HepG2 (cell line): ENCODE results near the gene PSMB10. TPM values are rescaled to one million over a fixed set of nuclear protein-coding genes. Genes with fewer than 3 reads are reported as not detected.

Source experiments
- BCL6 ChIP-seq: IDR thresholded peaks from 2 replicates; pipeline ENCODE4 v1.6.1; 2016; ENCODE audit warnings: missing genetic modification reagents, missing compliant biosample characterization
- ELF3 ChIP-seq: IDR thresholded peaks from 2 replicates; pipeline ENCODE4 v1.6.1; 2016; ENCODE audit warnings: missing genetic modification reagents, missing compliant biosample characterization
- NRL ChIP-seq: sonication (generic); formaldehyde crosslinking; IDR thresholded peaks from 2 replicates; pipeline ENCODE4 v1.5.0; 2020; ENCODE audit warnings: missing genetic modification reagents, mild to moderate bottlenecking, moderate library complexity, borderline replicate concordance
- PCBP1 ChIP-seq: fragments of 200-400 bp; formaldehyde crosslinking; IDR thresholded peaks from 2 replicates; pipeline ENCODE4 v1.6.1; 2017; ENCODE audit warnings: mild to moderate bottlenecking, low read depth, low read length, borderline replicate concordance
- SP1 ChIP-seq, 2 experiments: fragments of 450-650 bp in 1 of 2; sonication (generic) in 1 of 2; formaldehyde crosslinking in 1 of 2; IDR thresholded peaks; 2 replicates each; pipeline versions ENCODE4 v1.4.0 to v1.6.1; 2016 to 2020; ENCODE audit warnings: missing genetic modification reagents in 1 of 2
- ZBTB21 ChIP-seq: sonication (generic); formaldehyde crosslinking; IDR thresholded peaks from 2 replicates; pipeline ENCODE4 v1.4.0; 2020; ENCODE audit warnings: missing genetic modification reagents
- ZFP90 ChIP-seq: sonication (generic); formaldehyde crosslinking; IDR thresholded peaks from 2 replicates; pipeline ENCODE4 v1.8.0; 2022; ENCODE audit warnings: missing genetic modification reagents, mild to moderate bottlenecking, inconsistent platforms, borderline replicate concordance
- polyA plus RNA-seq, 8 experiments: library from polyadenylated mRNA; depleted of rRNA in 3 of 8; stranded (reverse) in 7 of 8; unstranded in 1 of 8; fragments of >200 nt; fragmentation: Illumina TruSeq in 4 of 8; extraction: Trizol in 4 of 8; gene quantifications; 2 replicates each; pipeline versions ENCODE4 v1.2.1 to v1.2.3, GENCODE V29; 2011 to 2016; ENCODE audit warnings: low read depth in 4 of 8, missing spikeins in 1 of 8, mixed read lengths in 1 of 8; ENCODE audit not compliant: insufficient read depth in 1 of 8
- total RNA-seq, 5 experiments: library from RNA; depleted of rRNA; stranded (reverse); fragments of >200 nt; fragmentation: Illumina TruSeq; extraction: Trizol; gene quantifications; 2 replicates each; pipeline ENCODE4 v1.2.3, GENCODE V29; 2016; ENCODE audit warnings: low read depth in 1 of 5
- TF ChIP-seq, protein P1 (sequence below): sonication (generic); formaldehyde crosslinking; conservative IDR thresholded peaks from 2 replicates; pipeline ENCODE4 v1.8.1; 2023; ENCODE audit warnings: missing genetic modification reagents
- TF ChIP-seq, protein P2 (sequence below): sonication (generic); formaldehyde crosslinking; IDR thresholded peaks from 2 replicates; pipeline ENCODE4 v1.4.0; 2020; ENCODE audit warnings: missing genetic modification reagents
- TF ChIP-seq, protein P3 (sequence below): sonication (generic); formaldehyde crosslinking; IDR thresholded peaks from 2 replicates; pipeline ENCODE4 v1.4.0; 2020; ENCODE audit warnings: mild to moderate bottlenecking, missing genetic modification reagents
- TF ChIP-seq, protein P4 (sequence below): sonication (generic); formaldehyde crosslinking; IDR thresholded peaks from 2 replicates; pipeline ENCODE4 v1.4.0; 2020; ENCODE audit warnings: missing genetic modification reagents, borderline replicate concordance

Gene PSMB10
- total and polyA plus RNA-seq, 2 of the 13 experiments (the other 11 are each of a cell fraction or from before 2014, with no cell fraction given) = 12.7 to 65.9 TPM

DNA sequence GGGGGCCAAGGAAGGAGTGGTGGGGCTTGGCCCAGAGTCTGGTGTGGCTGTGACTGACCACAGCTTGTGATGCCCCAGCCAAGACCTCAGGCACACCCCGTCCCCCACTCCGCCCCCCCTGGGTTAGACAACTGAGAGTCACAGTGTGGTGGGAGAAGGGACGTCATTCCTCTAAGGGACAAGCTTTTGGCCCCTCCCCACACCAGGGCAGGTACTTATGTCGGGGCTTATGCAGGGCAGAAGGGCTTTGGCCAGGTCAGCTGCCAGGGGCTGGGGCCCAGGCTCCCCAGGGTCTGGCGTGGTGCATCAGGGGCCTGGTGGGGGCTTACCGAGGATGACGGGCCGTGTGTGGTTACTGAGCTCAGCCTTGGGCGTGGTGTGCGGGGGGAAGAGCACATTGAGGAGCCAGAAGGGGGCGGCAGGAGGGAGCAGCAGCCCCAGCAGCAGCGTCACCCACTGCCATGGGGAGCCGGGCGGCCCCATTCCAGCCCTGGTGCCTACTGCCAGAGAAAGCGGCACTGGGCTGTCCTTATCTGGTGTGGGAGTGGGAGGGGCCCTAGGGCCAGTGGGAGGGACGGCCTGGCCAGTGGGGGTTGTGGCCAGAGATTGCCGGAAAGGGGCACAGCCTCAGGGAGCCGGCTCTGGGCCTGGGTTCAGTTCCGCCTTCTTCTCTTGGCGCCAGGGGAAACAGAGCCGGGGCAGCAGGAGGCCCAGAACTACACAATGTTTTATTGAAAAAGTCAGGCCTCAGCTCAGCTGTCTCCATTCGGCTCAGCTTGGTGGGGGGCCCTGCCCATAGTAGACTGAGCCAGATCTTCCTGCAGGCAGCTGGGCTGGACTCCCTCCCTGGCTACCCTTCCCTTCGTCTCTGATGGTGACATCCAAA is 7.2 kb upstream of the PSMB10 start, which contains the start of gene LCAT (continued):
- TF ChIP-seq, protein P1, sequence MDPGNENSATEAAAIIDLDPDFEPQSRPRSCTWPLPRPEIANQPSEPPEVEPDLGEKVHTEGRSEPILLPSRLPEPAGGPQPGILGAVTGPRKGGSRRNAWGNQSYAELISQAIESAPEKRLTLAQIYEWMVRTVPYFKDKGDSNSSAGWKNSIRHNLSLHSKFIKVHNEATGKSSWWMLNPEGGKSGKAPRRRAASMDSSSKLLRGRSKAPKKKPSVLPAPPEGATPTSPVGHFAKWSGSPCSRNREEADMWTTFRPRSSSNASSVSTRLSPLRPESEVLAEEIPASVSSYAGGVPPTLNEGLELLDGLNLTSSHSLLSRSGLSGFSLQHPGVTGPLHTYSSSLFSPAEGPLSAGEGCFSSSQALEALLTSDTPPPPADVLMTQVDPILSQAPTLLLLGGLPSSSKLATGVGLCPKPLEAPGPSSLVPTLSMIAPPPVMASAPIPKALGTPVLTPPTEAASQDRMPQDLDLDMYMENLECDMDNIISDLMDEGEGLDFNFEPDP = 0 out of 2 replicates have a peak, but pooled peaks have one; percentile 51
- TF ChIP-seq, protein P2, sequence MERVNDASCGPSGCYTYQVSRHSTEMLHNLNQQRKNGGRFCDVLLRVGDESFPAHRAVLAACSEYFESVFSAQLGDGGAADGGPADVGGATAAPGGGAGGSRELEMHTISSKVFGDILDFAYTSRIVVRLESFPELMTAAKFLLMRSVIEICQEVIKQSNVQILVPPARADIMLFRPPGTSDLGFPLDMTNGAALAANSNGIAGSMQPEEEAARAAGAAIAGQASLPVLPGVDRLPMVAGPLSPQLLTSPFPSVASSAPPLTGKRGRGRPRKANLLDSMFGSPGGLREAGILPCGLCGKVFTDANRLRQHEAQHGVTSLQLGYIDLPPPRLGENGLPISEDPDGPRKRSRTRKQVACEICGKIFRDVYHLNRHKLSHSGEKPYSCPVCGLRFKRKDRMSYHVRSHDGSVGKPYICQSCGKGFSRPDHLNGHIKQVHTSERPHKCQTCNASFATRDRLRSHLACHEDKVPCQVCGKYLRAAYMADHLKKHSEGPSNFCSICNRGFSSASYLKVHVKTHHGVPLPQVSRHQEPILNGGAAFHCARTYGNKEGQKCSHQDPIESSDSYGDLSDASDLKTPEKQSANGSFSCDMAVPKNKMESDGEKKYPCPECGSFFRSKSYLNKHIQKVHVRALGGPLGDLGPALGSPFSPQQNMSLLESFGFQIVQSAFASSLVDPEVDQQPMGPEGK (CRISPR knock-in tag) = peak; percentile 79
- TF ChIP-seq BCL6 = peak; percentile 15; the same call in 1 of the 2 replicates
- TF ChIP-seq, protein P3, sequence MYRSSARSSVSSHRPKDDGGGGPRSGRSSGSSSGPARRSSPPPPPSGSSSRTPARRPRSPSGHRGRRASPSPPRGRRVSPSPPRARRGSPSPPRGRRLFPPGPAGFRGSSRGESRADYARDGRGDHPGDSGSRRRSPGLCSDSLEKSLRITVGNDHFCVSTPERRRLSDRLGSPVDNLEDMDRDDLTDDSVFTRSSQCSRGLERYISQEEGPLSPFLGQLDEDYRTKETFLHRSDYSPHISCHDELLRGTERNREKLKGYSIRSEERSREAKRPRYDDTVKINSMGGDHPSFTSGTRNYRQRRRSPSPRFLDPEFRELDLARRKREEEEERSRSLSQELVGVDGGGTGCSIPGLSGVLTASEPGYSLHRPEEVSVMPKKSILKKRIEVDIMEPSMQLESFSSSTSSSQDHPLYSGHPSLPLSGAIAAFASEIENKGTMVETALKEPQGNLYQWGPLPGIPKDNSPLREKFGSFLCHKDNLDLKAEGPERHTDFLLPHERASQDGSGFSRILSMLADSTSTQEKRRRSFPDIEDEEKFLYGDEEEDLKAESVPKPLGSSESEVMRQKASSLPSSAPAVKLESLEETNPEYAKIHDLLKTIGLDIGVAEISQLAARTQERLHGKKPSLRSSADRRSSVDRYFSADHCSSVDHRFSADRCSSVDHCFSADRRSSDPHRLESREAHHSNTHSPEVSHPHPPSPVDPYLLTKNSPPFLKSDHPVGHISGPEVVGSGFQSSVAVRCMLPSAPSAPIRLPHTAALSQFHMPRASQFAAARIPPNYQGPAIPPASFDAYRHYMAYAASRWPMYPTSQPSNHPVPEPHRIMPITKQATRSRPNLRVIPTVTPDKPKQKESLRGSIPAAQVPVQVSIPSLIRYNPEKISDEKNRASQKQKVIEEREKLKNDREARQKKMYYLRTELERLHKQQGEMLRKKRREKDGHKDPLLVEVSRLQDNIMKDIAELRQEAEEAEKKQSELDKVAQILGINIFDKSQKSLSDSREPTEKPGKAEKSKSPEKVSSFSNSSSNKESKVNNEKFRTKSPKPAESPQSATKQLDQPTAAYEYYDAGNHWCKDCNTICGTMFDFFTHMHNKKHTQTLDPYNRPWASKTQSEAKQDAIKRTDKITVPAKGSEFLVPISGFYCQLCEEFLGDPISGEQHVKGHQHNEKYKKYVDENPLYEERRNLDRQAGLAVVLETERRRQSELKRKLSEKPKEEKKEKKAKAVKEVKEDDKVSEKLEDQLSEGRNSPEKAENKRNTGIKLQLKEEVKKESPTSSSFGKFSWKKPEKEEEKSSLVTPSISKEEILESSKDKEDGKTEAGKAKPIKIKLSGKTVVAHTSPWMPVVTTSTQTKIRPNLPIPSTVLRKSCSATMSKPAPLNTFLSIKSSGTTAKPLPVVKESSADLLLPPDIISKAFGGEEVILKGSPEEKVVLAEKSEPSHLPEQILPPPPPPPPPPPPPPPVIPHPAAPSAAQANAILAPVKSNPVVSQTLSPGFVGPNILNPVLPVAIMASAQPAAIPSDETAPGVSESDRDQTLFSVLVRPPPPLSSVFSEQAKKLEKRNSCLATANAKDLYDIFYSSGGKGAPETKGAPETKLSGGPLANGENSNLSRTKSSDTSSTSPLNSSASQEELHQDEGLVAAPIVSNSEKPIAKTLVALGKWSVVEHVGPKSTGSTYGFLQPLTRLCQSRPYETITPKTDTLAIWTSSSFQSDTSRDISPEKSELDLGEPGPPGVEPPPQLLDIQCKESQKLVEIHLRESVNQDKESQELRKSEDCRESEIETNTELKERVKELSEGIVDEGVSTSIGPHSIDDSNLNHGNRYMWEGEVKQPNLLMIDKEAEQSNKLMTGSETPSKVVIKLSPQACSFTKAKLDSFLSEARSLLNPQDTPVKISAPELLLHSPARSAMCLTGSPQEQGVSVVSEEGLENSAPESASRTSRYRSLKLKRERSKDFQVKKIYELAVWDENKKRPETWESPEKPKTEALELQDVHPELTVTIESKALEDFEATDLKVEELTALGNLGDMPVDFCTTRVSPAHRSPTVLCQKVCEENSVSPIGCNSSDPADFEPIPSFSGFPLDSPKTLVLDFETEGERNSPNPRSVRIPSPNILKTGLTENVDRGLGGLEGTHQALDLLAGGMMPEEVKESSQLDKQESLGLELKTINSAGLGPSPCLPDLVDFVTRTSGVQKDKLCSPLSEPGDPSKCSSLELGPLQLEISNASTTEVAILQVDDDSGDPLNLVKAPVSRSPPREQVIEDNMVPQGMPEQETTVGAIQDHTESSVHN = no peak
- TF ChIP-seq ZFP90 (CRISPR knock-in tag) = peak; percentile 17; the same call in 1 of the 2 replicates
- peak; percentile 66 for TF ChIP-seq PCBP1
- peak; percentile 66 for TF ChIP-seq ELF3
- no peak for TF ChIP-seq SP1 (IDR thresholded peaks at IDR 0.05)
- TF ChIP-seq SP1 (CRISPR knock-in tag; IDR thresholded peaks at IDR 0.05) = peak; percentile 77
- TF ChIP-seq, protein P4, sequence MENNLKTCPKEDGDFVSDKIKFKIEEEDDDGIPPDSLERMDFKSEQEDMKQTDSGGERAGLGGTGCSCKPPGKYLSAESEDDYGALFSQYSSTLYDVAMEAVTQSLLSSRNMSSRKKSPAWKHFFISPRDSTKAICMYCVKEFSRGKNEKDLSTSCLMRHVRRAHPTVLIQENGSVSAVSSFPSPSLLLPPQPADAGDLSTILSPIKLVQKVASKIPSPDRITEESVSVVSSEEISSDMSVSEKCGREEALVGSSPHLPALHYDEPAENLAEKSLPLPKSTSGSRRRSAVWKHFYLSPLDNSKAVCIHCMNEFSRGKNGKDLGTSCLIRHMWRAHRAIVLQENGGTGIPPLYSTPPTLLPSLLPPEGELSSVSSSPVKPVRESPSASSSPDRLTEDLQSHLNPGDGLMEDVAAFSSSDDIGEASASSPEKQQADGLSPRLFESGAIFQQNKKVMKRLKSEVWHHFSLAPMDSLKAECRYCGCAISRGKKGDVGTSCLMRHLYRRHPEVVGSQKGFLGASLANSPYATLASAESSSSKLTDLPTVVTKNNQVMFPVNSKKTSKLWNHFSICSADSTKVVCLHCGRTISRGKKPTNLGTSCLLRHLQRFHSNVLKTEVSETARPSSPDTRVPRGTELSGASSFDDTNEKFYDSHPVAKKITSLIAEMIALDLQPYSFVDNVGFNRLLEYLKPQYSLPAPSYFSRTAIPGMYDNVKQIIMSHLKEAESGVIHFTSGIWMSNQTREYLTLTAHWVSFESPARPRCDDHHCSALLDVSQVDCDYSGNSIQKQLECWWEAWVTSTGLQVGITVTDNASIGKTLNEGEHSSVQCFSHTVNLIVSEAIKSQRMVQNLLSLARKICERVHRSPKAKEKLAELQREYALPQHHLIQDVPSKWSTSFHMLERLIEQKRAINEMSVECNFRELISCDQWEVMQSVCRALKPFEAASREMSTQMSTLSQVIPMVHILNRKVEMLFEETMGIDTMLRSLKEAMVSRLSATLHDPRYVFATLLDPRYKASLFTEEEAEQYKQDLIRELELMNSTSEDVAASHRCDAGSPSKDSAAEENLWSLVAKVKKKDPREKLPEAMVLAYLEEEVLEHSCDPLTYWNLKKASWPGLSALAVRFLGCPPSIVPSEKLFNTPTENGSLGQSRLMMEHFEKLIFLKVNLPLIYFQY = 0 out of 2 replicates have a peak, but pooled peaks have one; percentile 49
- peak; percentile 28; the same call in 1 of the 2 replicates for TF ChIP-seq ZBTB21 (CRISPR knock-in tag)
- peak; percentile 69; the same call in 1 of the 2 replicates for TF ChIP-seq NRL (CRISPR knock-in tag)
